Activated naive CD4-positive, alpha-beta T cell treated with anti-CD3 and anti-CD28 coated beads, Interleukin-2, amount 50 U/mL, for 72 hours (primary cell): ENCODE data around the gene KLHL29. TPM values are rescaled to one million over a fixed set of nuclear protein-coding genes. Genes with fewer than 3 reads are reported as not detected.
A peak's percentile ranks its signal among the peaks of the same experiment; 100 is the strongest.

Source experiments
- ATAC-seq, 2 donors: fragments of 150-1000 bp; cut with Tn5 transposase; 2 replicates each; pipeline ENCODE4 v1.10.0; 2021; ENCODE audit warnings: mild to moderate bottlenecking in 2 of 2, moderate library complexity in 2 of 2
- DNase-seq, 2 donors: peaks; one replicate each; pipeline ENCODE4 v3.0.0; 2021 to 2022; ENCODE audit warnings: low spot score in 2 of 2
- H3K27ac Mint-ChIP-seq, 2 donors: one replicate each; pipeline ENCODE4 v1.8.0; 2022; ENCODE audit warnings: mild to moderate bottlenecking in 2 of 2, mixed read lengths in 2 of 2
- H3K36me3 Mint-ChIP-seq, 2 donors: one replicate each; pipeline ENCODE4 v1.8.0; 2022; ENCODE audit warnings: mixed read lengths in 2 of 2
- H3K9me3 Mint-ChIP-seq, 2 donors: one replicate each; pipeline ENCODE4 v1.8.0; 2022; ENCODE audit warnings: mixed read lengths in 2 of 2
- total RNA-seq, 2 donors: library from RNA; stranded (reverse); gene quantifications; one replicate each; pipeline ENCODE4 v1.2.3, GENCODE V29; 2022

The KLHL29 gene
- total RNA-seq, 2 donors from 2014 or later, result 1.2 to 4.7 TPM

DNA sequence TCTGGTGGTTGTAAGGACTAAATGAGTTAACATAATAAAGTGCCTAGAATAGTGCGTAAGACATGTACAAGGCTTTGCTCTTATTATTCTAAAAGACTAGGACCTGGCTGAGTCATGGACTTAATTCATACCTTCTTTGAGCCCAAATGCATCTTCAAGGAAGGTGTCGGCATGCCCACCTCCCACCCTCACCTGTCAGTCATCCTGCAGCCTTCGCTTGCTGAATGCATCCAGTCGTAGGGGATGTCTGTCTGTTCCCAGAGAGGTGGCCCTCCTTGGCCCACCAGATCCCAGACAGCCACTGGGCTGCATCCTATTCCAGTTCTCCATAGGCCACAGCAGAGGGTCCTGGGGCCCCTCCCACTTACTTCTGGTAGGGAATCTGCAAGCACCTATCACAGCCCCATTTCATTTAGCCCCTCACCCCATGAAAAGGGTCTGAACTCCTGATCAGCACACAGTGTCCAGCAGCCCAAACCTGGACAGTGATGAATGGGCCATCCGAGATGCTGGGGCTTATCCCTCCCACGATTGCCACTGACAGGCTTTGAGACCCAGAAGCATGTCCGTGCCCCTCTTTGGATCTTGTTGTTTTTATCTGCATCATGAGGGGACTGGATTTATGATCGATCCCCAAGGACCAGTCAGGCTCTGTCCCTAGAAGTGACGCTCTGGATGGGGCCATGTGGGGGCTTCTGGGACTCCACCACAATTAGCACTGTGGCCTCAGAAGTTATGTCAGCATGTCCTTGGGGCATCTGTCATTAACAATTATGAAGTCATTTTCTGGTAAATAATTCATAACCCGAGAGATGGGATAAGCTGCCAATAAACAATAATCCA, 101.1 kb downstream of the KLHL29 start:
- ATAC-seq, result no peak
- no peak overlapping the region for H3K27ac Mint-ChIP-seq
- DNase-seq, result no peak
- no peaks in the 10 kb centered on the region for H3K9me3 Mint-ChIP-seq
- H3K36me3 Mint-ChIP-seq, result no peaks in the 10 kb centered on the region

DNA sequence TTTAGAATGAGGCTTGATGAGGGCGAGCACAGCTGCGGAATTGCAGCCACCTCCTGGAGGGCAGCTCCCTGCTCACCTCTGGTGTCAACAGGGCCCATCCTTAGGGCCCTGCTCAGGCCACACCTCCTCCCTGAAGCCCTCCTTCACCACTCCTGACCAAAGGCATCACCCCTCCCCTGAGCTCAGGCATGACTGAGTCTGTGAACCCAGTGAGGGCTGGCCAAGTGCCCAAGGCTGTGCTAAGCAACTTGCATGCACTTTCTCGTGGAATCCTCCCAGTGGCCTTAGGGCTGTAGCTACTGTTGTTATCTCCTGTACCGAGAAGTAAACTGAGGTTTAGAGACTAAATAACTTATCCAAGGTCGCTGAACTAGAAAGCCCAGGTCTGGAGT, 101.7 kb downstream of the KLHL29 start:
- H3K36me3 Mint-ChIP-seq, result no peaks in the 10 kb centered on the region
- ATAC-seq, result no peak
- H3K27ac Mint-ChIP-seq, result no peak overlapping the region
- no peaks in the 10 kb centered on the region for H3K9me3 Mint-ChIP-seq
- DNase-seq, result no peak

DNA sequence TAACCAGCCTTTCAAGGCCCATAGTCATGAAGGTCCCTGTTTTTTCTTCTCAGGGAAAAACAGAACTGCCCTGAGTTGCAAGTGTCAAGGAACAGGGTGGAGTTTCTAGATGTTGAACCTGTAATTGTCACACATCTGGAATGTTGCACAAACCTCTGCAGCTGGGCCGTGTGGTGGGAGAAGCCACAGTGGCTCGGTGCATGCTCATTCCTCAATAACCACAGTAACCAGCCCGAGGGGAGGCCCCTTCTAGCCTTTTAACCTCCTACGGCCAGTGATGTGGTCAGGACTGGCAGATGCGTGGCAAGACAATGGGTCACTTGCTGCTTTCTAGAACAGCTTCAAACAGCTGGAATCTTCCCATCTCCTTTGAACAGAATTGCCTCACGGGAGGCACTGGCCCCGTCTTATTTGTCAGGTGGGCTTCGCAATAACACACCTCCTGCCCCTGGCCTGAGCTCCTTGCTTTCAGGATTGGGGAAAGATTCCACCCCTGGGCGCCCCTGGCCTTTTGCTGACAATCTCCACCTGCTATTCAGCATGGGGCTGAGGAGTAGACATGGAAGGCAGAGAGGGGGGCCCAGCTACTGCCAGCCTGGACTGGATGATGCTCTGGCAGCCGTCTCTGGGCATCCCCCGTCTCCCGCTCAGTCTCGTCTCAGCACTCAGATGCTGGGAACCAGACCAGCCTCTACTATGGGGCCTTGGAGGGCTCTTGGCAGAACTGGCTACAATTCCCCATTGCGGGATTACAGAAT, 102.9 kb downstream of the KLHL29 start:
- peak in 1 of 2 donors; percentile 79 for ATAC-seq
- Mint-ChIP-seq H3K27ac (peak overlapping the region in 1 of 2 donors; percentile 69), H3K9me3 (no peaks in the 10 kb centered on the region), H3K36me3 (no peaks in the 10 kb centered on the region)
- DNase-seq, result peak in 1 of 2 donors; percentile 64

DNA sequence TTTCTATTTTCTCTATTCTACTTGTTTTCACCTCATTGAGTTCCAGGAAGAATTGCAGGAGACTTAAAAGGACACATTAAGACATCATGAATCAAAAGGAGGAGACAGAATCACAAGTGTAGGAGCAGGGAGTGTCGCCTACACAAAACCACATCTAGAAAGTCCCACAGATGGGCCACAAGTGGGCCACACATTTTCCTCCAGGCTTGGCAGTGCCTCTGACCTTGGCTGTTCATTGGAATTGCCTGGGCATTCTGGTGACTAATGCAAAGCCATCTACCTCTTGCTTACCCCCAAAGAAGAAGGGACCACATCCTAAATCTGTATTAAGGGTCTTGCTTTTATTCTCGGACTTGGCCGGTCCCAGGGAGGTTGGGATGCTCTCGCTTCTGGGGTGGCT, 103.6 kb downstream of the KLHL29 start:
- Mint-ChIP-seq H3K27ac (peak overlapping the region in 1 of 2 donors; percentile 69), H3K9me3 (no peaks in the 10 kb centered on the region), H3K36me3 (no peaks in the 10 kb centered on the region)
- DNase-seq, result no peak
- ATAC-seq, result peak in 1 of 2 donors; percentile 22

DNA sequence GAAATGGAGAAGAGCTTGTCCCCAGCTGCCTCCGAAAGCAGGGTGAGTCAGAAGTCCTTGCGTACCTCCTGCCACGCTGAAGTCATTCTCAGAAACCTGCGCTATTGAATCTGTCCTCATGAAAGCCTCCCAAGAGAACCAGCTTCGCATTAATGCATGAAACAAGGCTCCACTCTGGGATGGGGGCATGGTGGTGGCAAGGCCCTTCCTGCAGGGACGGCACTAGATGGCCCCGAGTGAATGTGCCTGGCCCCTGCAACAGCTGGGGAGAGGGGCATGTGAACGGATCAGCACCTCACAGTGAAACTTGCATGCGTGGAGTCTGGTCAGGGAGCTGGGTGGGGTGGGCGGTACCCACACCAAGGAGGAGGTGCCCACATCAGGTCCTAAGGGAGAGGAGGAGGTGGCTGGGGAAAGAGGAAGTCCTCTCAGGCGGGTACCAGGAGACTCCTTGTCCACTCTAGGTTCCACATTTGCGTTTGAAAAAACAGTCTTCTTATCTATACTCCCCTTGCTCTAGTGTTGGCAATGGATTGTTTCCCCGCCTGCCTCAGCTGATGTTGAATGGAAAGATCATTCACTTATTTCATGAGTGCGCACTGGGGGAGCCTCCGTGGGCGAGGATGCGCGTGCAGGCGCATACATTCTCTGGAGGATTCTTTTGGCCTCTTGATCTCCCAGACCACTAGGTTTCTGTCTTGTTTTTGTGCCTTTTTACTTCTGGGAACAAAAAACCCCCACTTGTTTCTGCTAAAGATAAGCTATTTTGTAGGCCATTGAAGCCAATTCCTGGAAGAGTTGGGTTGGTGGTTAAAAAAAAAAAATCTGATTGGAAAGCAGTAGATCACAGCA, 104.7 kb downstream of the KLHL29 start:
- DNase-seq, result peak in 1 of 2 donors; percentile 49
- Mint-ChIP-seq H3K27ac (peak overlapping the region in 1 of 2 donors; percentile 95), H3K36me3 (no peaks in the 10 kb centered on the region), H3K9me3 (no peaks in the 10 kb centered on the region)
- ATAC-seq, result peak; percentile 55 to 80

DNA sequence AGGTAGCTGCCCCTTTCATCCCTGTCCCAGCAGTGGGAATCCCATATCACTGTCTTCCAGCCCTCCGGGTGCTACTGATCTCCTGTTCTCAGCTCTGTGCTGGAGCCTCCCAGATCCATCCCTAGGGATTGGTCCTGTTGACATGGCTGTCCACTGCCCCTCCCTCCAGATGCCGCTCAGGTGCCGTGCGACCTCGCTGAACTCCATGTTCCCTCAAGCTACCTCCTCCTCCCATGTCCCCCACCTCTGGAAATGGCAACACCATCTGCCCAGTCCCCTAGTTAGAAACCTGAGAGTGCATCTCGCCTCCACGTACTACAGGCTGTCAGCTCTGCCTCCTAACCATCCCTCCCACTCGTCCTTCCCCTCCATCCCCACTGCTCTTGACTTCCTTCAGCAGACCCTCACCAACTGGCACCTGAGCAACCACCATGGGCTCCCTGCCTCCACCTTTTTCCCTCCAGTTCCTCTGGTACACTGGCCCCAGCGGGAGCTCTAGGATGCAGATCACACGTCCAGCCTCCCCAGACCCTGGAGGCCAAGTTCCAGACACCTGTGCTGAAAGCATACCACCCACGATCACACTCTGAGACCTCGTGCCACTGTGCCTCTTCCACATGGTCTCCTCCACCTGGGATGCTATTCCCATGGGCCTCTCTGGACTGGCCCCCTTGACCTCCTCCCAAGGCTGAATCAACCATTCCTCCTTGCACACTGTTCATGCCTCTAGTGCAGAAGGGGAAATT, 106.8 kb downstream of the KLHL29 start:
- Mint-ChIP-seq H3K9me3 (no peaks in the 10 kb centered on the region), H3K27ac (peak overlapping the region; percentile 20 to 47), H3K36me3 (no peaks in the 10 kb centered on the region)
- ATAC-seq (no peak), DNase-seq (no peak)

DNA sequence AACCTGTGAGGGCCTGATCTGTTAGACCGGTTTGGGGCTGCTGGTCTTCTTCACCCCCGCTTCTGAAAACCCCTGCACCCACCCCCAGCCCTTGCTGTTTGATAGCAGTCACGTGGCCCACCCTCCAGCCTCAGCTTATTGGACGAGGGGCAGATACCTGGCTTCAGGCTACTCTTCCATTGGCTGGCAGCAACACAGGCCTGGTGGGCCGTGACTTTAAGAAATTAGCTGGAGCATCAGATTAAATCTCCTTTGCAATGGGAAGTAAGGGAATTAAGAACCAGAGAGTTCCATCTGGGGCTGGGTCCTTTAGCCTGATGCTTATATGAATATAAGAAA, 107.3 kb downstream of the KLHL29 start:
- DNase-seq, result no peak
- no peaks in the 10 kb centered on the region for H3K36me3 Mint-ChIP-seq
- no peaks in the 10 kb centered on the region for H3K9me3 Mint-ChIP-seq
- no peak for ATAC-seq
- peak overlapping the region in 1 of 2 donors; percentile 20 for H3K27ac Mint-ChIP-seq

DNA sequence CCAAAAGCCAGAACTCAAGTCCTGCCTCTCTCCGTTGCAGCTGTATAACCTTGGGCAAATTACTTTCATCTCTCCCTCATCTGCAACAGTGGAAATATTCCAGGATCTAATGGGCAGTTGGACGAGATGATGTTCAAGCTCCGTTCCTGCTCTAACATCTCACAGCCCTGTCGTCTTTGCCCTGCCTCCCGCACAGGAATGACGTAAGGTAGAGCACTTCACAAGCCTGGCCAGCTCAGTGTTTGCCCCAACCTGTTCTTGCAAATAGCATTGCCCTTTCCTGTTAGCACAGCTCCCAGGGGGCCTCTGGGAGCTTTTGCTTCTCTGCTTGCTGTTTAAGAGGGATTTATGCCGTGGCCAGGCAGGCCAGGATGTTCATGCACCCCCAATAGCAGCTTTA, 107.9 kb downstream of the KLHL29 start:
- ATAC-seq (no peak), DNase-seq (no peak)
- H3K36me3 Mint-ChIP-seq, result no peaks in the 10 kb centered on the region
- H3K27ac Mint-ChIP-seq, result no peak overlapping the region
- H3K9me3 Mint-ChIP-seq, result no peaks in the 10 kb centered on the region

DNA sequence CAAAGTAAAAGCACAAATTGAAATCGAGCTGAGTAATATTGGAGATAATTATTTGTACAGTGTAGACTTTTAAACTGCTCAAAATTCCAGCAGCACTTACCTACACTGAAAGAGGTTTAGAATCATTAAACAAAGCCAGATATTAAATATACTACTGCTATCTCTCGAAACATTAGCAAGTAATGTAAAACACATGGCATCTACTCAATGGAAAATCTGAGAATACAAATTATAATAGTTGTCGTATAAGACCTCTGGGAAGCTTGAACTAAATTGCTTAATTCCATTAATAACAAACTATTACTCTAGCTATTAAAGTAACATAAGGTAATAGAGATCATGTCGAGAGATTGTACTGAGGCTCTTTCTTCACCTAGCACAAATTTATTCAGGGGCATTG, 108.9 kb downstream of the KLHL29 start:
- DNase-seq (no peak), ATAC-seq (no peak)
- Mint-ChIP-seq H3K36me3 (no peaks in the 10 kb centered on the region), H3K27ac (no peak overlapping the region), H3K9me3 (no peaks in the 10 kb centered on the region)

DNA sequence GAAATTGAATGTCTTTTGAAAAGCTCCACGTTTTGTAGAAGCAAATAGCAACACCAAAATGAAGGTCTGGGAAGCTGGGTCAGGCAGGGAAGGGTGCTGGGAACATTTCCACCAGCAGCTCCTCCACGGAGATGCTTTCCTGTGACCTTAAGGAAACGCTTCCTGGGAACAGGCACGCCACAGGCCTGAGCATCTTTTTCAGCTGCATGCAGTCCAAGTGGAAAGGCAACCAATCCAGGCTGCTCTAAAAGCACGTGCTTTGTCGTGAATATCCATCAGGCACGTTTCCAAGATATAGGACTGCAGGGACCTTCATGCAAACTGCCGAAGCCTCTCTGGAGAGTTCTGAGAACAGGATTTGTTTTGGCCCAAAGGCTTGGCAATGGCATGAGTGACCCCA, 109.3 kb downstream of the KLHL29 start:
- H3K36me3 Mint-ChIP-seq, result no peaks in the 10 kb centered on the region
- H3K27ac Mint-ChIP-seq, result no peak overlapping the region
- no peak for DNase-seq
- H3K9me3 Mint-ChIP-seq, result no peaks in the 10 kb centered on the region
- ATAC-seq, result no peak

DNA sequence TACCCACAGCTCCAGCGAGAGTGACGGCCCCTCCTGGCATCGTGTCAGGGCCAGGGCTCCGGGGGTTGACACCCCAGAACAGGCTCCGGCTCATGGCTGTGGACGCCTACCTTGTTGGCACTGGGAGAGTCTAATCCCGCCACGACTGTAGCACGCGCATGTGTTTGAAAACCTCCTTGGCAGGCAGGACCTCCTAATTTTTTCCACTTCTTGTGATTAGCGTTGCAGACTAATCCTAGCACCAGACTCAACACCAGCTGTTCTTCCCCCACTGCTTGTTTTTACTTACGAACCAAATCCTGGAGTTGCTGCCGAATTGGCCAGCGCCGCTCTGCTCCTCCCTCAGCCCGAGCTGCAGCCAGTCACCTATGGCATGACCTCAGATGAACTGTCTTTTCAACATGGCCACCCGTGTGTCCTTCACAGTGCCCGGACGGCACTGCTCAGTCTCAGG, 110.7 kb downstream of the KLHL29 start:
- no peaks in the 10 kb centered on the region for H3K9me3 Mint-ChIP-seq

DNA sequence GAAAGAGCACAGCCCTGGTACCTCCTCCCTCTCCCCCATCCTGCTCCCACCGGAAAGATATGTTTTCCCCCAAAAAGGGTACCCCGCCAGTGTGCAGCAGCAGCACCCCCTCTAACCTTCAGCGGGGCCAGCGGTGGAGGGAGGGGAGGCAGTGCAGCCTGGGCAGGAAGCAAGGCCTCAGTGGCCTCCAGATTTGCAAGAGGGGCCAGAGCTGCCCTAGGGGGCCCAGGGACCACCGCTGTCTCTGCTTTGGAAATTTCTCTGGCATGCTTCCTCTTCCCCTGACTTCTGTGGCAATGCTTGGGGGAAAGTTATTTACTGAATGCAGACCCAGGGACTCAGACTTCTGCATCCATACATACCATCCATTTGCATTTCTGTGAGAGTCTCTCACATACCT, 111.5 kb downstream of the KLHL29 start:
- DNase-seq (no peak), ATAC-seq (no peak)
- no peak overlapping the region for H3K27ac Mint-ChIP-seq

More for the DNA sequence above, 110.7 kb downstream of the KLHL29 start:
- no peak for DNase-seq
- Mint-ChIP-seq H3K27ac (no peak overlapping the region), H3K36me3 (no peaks in the 10 kb centered on the region)
- no peak for ATAC-seq

DNA sequence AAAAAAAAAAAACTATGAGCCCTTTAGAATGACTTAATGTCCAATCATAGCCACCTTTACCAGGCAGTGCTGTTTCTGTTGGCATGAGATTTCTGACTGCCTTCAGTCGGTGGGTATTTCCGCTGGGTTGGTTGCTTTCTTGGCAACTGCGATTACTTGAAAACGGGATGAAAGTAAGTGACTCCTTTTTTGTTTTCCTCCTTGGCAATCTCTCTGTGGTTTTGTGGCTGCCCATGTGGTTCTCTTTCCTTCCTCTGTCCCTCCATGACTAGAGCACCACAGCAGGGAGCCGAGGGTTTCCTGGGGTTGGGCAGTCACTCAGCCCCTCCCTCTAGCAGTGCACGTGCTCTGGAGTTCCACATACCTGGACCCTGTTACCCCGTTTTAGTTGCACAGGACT, 112.1 kb downstream of the KLHL29 start:
- Mint-ChIP-seq H3K27ac (peak overlapping the region in 1 of 2 donors; percentile 52), H3K36me3 (no peaks in the 10 kb centered on the region), H3K9me3 (no peaks in the 10 kb centered on the region)
- DNase-seq (peak; percentile 17 to 63), ATAC-seq (peak; percentile 82 to 90)

More for the DNA sequence above, 111.5 kb downstream of the KLHL29 start:
- no peaks in the 10 kb centered on the region for H3K36me3 Mint-ChIP-seq
- H3K9me3 Mint-ChIP-seq, result no peaks in the 10 kb centered on the region

DNA sequence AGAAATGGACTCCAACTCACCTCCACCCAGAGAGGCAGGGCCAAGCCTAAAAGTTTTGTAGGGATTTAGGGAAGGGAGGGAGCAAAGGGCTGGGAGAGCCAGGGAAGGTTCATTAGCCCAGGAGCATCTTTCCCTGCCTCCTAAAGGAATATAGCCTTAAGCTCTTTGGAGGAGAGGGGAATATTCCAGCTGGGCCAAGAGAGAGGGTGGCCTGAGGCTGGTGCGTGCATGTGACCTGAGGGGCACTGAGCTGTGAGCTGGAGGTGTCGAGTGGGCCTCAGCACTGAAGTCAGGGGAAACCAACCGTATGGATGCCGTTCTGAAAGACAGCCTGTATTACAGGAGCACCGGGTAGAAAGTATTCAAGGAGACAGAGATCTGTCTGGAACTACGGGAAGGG, 112.6 kb downstream of the KLHL29 start:
- DNase-seq (no peak), ATAC-seq (no peak)
- Mint-ChIP-seq H3K27ac (peak overlapping the region in 1 of 2 donors; percentile 52), H3K36me3 (no peaks in the 10 kb centered on the region), H3K9me3 (no peaks in the 10 kb centered on the region)

DNA sequence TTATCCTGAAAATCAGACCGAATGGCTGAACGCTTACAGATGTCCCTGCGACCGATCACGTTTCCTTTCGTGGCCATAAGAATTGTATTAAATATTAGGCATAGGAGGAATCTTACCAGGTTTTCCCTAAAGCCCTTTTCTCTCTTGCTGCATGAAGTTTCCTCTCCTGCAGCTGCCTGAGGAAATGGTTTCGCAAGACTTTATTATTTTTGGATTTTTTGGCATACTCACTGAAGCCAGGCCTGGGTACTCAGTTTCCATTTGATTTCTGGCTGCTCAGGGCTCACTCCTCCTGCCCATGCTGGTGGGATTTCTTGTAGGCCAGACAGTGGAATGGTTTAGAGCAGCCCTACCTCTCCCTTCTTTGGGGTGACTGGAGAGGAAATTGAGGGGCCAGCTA, 114.0 kb downstream of the KLHL29 start:
- no peak overlapping the region for H3K27ac Mint-ChIP-seq

DNA sequence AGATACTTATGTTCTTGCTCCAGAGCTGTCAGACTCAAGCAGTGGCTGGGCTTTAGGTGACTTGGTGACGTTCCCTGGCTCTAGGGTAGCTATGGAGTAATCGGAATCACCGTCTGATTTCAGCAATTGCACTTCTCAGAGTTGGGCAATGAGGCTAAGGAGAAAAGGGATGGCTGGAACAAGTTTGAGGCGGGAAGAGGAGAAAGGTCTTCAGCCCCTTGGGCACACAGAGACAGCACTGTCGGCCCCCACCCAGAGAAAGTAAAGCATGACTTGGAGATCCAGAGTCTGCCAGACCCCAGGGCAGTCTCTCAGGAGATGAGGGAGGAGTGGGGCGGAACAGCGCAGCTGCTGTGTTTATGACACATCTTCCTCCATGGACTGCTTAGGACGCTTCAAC, 114.5 kb downstream of the KLHL29 start:
- Mint-ChIP-seq H3K27ac (no peak overlapping the region), H3K9me3 (no peaks in the 10 kb centered on the region), H3K36me3 (no peaks in the 10 kb centered on the region)
- no peak for ATAC-seq
- no peak for DNase-seq

More for the DNA sequence above, 114.0 kb downstream of the KLHL29 start:
- Mint-ChIP-seq H3K9me3 (no peaks in the 10 kb centered on the region), H3K36me3 (no peaks in the 10 kb centered on the region)
- no peak for DNase-seq
- no peak for ATAC-seq
